ENCODE data around the gene SLC28A2.
"Not testable (repeated sequence)": the region's sequence is repeated elsewhere in the genome, so short reads cannot be mapped to it uniquely, and the experiment has no call there.

SLC28A2 gene, protein sequence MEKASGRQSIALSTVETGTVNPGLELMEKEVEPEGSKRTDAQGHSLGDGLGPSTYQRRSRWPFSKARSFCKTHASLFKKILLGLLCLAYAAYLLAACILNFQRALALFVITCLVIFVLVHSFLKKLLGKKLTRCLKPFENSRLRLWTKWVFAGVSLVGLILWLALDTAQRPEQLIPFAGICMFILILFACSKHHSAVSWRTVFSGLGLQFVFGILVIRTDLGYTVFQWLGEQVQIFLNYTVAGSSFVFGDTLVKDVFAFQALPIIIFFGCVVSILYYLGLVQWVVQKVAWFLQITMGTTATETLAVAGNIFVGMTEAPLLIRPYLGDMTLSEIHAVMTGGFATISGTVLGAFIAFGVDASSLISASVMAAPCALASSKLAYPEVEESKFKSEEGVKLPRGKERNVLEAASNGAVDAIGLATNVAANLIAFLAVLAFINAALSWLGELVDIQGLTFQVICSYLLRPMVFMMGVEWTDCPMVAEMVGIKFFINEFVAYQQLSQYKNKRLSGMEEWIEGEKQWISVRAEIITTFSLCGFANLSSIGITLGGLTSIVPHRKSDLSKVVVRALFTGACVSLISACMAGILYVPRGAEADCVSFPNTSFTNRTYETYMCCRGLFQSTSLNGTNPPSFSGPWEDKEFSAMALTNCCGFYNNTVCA

DNA sequence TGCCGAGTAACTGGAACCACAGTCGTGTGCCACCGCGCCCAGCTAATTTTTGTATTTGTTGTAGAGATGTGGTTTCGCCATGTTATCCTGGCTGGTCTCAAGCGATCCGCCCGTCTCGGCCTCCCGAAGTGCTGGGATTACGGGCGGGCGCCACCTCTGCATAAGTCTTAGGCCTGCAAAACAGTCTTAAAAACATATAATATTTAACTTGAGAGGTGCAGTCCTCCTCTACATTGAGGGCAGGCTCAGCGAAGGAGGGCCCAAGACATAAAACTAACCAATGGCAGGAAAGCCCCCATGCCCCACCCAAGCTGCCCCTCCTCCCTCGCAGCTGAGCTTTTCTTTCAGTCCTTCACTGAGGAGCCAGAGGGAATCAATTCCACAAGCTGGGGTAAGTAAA is at the start of gene SLC28A2:
TSS of gene SLC28A2 (plus strand) at position 347 of the 400 bp plus-strand sequence. CDS start 982 bp downstream, outside the sequence.
- no peak for DNase-seq

DNA sequence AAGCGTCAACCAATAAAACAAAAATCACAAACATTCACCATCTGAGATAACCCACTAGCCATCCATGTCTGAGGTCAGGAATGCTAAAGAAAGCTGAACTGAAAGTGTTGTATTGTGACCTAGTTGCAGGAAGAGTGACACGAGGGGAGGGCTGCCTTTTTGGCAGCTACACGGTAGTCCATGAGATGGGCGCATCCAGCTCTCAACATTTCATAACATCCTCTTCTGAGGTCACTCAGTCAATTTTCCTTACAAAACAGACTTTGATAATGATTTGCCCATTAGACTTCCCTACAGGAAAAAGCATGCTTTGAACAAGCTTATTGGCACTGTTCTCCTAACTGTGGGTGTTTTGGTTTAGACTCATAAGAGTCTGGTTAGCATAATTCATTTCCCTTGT is 48.9 kb upstream of the SLC28A2 start:
- DNase-seq: no peak

DNA sequence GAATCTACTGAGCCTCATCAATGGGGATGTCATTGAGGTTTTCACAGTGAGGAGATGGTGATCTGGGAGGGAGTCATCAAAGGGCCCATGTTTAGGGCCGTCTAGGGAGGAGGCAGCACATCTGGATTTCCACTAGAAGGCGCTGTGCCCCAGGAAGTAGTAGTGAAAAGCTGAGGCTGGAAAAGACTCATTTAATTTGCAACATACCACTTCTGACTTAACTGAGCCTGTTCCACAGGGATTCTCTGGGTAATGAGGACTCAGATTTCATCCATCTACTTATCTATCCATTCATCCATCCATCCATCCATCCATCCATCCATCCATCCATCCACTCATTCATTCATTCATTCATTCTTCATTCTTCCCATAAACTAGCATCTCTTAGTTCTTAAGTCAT is 46.8 kb upstream of the SLC28A2 start:
- peak; percentile 49 for DNase-seq

DNA sequence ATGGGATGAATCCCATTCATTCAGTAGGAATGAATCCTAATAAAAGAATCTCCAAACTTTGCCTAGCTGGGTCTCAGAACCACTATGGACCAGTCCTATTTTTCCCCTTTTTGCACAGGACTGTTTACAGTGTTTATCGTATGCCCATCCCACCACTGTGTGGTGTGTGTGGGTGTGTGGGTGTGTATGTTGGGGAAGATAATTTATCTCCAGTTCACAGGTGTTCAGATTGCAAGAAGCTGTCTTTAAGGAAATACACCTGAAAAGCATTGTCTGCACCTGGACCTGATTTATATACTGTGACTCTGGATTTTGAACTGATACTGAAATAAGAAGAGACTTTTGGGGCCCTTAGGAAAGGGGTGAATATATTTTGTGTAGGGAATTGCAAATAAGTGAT is 39.5 kb upstream of the SLC28A2 start:
- DNase-seq: no peak

DNA sequence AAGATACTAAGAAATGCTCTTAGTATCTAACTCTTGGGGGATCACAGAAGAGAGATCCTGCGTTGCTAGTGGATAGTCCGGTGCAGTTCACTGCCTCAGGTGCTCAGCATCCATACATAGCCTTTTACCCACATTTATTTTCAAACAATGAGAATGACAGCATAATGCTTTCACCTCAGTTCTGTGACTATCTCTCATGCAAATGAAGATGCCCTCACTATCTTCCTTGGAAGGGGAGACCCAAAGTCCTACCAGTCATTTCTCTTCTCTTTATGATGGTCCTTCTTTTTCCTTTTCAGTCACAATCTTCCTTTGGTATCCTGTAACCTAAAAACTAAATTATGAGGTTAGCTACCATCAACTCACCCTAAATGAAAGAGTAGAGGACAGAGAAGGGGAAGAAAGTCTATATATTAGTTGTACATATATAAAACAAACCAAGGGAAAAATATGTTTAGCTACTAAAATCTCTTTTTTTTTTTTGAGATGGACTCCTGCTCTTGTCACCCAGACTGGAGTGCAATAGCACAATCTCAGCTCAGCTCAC is 30.9 kb upstream of the SLC28A2 start:
- no peak for DNase-seq

DNA sequence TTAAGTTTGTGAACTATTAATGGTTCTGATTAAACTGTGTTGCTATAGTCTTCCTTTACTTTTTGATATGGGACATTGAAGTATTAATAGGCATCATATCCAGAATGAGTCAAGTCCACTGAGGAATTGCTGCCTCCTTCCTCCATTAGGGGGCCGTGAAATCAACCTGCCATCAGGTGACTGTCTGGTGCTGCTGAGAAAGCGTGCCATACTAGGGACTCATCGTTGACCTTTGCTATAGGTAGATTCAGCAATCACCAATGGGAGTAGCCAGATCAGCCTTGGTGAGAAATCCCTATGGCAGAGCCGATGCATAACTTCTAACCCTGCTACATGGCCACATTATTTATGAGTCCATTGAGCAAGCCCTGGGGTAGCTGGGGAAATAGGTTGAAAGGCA is 30.1 kb upstream of the SLC28A2 start:
- no peak for DNase-seq

DNA sequence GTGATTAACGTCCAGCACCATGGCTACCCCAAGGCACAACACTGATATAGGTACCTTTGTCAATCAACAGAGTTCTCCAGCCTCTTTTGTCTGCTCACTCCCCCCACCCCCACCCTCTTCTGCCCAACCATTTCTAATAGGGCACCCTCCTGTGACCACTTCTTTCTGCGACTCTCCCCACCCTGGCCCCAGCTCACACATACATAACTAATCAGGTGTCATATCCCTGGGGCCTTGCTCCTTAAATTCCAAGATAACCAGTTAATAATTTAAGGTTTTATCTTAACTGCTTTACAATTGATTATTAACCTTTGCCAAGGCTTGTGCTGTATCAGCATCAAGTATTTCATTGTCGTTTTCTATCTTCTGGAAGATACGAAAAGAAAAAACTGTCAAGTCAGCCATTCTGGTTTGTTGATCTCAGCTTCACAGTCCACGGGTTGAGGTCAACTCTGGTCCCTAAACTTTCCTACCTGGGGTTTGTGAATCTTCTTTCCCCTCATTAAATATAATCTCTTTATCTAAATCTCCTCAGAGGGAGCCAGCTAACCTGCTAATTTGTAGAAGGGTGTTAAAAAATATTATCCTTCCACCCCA is 27.3 kb upstream of the SLC28A2 start:
- no peak for DNase-seq

DNA sequence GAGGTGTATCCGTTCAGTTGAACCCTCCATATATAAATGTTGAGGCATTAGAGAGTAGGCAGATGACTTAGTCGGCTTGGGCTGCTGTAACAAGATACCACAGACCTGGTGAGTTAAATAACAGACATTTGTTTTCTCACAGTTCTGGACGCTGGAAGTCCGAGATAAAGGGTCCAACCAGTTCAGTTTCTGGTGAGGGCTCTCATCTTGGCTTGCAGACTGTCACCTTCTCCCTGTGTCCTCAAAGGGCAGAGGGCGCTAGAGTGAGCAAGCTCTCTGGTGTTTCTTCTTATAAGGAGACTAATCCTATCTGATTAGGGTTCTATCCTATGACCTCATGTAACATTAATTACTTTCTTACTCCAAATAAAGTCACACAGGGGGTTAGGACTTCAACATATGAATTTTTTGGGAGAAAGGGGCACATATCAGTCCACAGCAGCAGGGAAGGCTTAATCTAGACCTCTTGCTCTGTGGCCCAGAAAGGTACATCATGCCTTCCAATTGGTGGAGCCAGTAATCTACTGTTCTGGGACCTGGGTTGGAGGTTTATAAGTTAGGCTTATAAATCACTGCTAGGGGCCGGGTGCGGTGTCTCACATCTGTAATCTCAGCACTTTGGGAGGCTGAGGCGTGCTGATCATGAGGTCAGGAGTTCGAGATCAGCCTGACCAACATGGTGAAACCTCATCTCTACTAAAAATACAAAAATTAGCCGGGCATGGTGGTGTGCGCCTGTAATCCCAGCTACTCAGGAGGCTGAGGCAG is 26.3 kb upstream of the SLC28A2 start:
- DNase-seq: no peak

DNA sequence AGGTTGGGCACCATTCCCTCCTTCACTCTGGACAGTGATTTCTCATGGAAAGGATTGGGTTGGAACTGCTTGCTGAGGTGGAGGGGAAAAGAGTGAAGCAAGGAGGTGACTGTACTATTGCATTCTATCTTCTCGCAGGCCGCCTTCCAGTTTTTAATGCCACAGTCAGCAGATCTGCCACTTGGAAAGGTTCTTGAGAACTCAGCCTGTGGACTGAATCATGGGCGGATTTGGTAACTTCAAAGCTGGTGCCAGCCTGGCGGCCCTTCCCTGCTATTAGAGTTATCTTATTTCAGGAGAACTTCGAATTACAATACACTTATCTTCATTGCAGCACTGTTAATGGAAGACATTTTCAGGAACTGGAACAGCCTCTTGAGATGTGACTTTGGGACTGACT is 23.1 kb upstream of the SLC28A2 start:
- DNase-seq: no peak

DNA sequence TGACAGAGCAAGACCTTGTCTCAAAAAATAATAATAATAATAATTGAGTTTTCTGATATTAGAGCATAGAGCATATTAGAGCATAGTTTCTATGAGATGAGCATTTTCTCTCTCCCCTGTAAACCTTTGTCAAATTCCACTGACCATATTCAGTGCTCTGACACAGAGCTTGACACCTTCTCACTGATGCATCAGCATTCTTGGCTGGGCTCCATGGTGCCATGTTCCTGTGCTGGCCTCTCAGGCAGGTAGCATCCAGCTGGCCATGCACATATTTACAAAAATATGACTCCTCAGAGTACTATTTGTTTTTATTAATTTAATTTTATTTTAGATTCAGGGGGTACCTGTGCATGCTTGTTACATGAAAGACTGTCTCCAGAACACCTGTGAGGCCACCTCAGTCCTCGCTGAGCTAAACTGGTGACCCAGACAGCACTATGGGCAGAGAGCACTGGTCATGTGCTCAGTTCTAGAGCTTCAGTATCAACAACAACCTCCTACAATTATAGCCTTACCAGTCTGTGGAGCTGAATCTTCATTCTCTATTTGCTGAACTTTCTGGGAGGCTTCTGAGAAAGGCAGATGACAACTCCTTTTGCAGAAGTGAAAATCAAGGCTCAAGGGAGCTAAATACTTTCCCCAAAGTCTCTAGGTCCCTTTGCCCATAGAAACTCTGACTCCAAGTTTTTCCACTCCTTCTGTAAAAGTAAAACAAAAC is 21.6 kb upstream of the SLC28A2 start:
- no peak for DNase-seq

DNA sequence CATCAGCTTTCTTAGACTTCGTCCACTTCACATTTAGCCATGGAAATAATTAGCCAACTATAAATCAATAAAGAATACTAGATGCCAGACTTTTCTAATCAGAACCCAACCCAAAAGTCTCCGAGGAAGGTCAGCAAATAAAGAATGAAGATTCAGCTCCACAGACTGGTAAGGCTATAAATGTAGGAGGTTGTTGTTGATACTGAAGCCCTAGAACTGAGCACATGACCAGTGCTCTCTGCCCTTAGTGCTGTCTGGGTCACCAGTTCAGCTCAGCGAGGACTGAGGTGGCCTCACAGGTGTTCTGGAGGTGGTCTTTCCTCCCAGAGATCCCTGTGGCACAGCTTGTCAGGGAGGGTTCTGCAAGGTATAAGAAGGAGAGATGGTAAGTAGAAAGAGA is 20.9 kb upstream of the SLC28A2 start:
- DNase-seq: no peak

DNA sequence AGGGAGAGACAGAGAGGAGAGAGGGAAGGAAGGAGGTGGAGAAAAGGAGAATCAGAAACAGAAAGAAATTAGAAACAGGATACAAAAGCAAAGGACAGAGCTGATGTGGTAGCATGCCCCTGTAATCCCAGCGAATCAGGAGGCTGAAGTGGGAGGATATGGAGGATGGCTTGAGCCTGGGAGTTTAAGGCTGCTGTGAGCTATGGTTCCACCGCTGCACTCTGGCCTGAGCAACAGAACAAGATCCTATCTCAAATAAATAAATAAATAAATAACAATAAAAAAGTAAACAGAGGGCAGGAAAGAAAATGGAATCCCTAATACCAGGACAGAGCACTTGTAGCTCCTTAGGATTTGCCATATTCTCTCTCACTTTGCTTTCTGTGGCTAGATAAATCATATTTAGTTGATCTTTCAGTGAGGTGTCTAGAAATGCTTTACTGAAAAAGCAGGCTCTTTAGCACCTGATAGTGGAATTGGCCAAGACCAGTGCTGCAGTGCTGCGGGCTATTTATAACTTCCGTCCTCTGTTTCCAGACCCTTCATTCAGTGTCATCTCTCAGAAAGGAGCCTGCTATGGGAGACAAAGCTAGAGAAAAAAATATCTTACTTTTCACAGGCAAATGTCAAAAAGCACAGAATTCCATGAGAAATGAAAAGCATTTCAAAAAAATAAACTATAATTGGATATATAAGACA is 20.0 kb upstream of the SLC28A2 start:
- DNase-seq: no peak

DNA sequence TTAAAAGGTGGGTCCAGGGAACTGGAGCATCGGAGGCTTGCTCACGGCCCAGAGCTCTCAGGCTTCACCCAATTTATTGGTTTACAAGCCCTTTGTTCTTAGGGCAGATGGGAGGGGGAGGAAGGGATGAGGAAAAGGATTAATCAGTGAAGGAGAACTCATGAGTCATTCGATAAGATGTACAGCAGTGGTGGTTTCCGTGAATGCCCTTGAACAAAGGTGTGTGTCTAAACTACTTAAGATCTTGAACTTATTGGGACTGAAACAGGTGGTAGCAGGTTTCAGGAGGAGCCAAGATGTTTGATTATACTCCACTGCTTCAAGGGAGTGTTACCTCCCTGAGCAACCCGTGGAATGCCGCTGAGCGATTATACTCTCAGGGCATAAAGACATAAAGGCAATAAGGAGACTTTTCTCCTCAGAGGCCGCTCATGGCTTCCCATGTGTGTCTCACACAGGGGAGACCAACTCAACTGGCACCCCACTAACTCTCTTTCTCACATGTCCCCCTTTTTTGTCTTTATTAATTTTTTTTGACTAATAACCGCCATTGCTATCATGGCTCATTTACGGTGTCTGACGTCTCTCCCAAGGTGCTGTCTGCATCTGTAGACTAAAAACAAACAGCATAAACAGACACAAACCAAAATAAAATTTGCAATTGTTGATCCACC is 17.3 kb upstream of the SLC28A2 start:
- no peak for DNase-seq

DNA sequence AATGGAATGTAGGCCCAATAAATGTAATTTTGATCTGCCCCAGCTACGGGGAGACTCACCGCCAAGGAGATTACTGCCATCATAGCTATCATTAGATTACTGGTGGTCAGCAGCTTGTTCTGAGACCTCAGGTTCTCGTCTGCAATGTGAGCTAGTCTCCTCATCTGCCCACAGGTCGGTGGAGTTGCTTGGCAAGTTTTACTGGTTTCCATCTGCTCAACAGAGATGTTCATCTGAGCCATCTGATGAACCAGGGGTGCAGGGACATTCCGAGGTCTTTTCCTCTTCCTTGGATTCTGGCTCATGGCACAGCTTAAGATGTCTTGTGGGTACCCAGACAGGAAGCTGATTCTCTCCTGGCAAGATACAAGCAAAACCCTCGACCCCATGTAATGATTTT is 15.2 kb upstream of the SLC28A2 start:
- DNase-seq: not testable (repeated sequence)

DNA sequence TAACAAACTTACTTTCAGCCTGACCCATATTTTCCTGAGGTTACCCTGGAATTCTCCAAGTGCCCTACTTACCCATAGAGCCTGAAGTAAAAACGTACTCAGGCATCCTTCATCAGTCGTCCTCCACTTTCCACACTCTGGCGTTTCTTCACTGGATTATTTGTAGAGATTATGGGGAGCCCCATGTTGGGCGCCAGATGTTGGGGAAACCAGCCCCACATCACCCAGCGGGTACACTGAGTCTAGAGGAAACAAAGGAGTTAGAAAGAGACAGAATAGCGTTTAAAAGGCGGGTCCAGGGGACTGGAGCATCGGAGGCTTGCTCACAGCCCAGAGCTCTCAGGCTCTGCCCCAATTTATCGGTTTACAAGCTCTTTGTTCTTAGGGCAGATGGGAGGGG is 9.7 kb upstream of the SLC28A2 start:
- DNase-seq: no peak

DNA sequence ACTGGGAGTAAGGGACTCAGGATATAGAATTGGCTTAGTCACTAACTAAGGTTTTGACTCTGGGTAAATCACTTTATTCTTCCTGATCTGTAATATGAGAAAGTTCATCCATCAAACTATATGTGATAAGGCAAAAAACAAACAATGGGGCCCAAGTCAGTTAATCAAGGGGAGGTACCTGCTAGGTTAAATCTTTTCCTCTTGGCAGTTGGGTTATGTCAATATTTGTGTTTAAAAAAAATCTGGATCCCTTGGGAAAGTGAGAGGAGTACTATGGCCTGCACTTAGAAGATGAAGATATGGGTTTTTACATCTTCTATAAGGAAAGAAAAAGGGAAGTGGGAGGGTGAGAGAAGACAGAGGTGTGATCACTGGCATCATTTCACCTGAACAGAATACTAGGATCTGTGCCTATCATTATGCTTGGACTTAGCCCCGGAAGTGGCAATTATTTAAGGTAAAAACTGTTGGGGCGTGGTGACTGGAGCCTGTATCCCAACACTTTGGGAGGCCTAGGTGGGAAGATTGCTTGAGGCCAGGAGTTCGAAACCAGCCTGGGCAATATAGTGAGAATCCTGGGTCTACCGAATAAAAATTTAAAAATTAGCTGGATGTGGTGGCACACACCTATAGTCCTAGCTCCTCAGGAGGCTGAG is 2.8 kb upstream of the SLC28A2 start:
- no peak for DNase-seq

DNA sequence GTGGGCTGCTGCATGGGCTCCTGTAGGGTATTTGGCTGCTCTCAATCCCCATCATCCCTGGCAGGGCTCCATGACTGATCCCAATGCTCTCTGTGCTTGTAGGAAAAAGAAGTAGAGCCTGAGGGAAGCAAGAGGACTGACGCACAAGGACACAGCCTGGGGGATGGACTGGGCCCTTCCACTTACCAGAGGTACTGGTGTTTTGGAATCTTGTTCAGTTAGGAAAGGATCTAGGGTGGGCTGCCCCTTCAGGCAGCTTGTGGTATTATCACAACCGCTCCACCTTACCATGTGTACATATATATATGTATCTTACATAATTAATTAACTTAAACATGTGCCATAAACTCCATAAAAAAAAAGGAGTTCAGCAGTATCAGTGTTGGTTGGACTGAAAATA is 1.3 kb downstream of the SLC28A2 start:
- no peak for DNase-seq

DNA sequence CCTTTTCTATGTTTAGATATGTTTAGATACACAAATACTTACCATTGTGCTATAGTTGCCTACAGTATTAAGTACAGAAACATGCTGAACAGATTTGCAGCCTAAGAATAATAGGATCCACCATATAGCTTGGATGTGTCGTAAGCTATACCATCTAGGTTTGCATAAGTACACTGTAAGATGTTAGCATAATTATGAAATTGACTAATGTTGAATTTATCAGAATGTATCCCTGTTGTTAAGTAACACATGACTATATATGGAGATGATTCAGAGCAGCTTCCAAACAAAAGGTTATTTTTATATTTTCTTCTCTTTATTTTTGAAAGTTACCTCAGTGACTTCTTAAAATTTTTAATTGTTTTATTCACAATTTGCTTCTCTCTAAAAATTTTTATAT is 2.4 kb downstream of the SLC28A2 start:
- DNase-seq: no peak

DNA sequence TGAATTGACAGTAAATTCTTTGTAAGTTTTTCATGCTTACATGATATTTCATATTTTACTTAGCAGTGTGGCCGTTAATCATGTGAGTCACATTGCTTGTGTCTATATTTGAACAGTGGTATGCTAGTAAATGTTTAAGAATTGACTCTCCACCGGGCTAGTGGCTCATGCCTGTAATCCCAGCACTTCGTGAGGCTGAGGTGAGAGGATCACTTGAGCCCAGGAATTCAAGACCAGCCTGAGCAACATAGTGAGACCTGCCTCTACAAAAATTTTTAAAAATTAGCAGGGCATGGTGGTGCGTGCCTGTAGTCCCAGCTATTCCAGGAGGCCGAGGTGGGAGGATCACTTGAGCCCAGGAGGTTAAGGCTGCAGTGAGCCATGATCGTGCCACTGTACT is 2.8 kb downstream of the SLC28A2 start:
- not testable (repeated sequence) for DNase-seq

DNA sequence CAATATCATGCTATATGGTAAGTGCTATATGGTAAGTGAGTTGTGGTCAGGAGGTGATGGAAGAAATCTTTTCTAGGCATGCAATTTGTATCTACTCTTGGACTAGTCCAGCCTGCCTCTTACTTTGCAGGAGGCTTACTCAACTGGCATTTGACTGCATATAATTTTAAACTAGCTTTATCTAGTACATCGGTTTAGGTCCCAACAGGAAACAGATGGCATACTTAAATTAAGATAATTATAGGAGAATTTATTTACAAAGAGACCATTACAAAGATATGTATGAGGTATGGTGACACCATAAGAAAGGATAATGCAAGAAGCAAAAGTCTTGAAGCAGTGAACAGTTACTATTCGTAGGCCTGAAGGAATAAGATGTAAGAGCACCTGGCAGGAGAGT is 7.8 kb downstream of the SLC28A2 start:
- peak; percentile 10 for DNase-seq
